WTC11 (cell line): ENCODE results near the gene STAG1. TPM values are rescaled to one million over a fixed set of nuclear protein-coding genes. Genes with fewer than 3 reads are reported as not detected.

ENCODE experiments used
- ATAC-seq: fragments of 200-7000 bp; cut with Tn5 transposase; 2 replicates; pipeline ENCODE4 v1.10.0; 2021; ENCODE audit warnings: mild to moderate bottlenecking, moderate library complexity
- CTCF ChIA-PET: fragments of 300-600 bp; sonication (Branson Sonifier 250); formaldehyde crosslinking; loops from one replicate; lab custom pipeline; 2021; ENCODE audit warnings: antibody characterized with exemption; lab: Charles Lee
- POLR2A ChIA-PET: fragments of 350-600 bp; sonication (Branson Sonifier 250); formaldehyde crosslinking; loops from one replicate; lab custom pipeline; 2021; ENCODE audit warnings: antibody characterized with exemption; lab: Charles Lee
- DNase-seq: peaks from one replicate; pipeline ENCODE4 v3.0.0; 2021; ENCODE audit warnings: low spot score
- H3K27ac Mint-ChIP-seq: 2 replicates; pipeline ENCODE4 v1.8.0; 2021; ENCODE audit warnings: mixed read lengths
- H3K27me3 Mint-ChIP-seq: 2 replicates; pipeline ENCODE4 v1.8.0; 2021; ENCODE audit warnings: low read depth, mild to moderate bottlenecking, moderate library complexity, mixed read lengths
- H3K36me3 Mint-ChIP-seq: 2 replicates; pipeline ENCODE4 v1.8.0; 2021; ENCODE audit warnings: mixed read lengths
- H3K4me1 Mint-ChIP-seq: 2 replicates; pipeline ENCODE4 v1.8.0; 2022; ENCODE audit warnings: mixed read lengths
- H3K4me3 Mint-ChIP-seq: 2 replicates; pipeline ENCODE4 v1.8.0; 2021; ENCODE audit warnings: mild to moderate bottlenecking, moderate library complexity, mixed read lengths
- H3K9me3 Mint-ChIP-seq: 2 replicates; pipeline ENCODE4 v1.8.0; 2021; ENCODE audit warnings: mixed read lengths
- ATF1 ChIP-seq: sonication (generic); formaldehyde crosslinking; IDR thresholded peaks from 2 replicates; pipeline ENCODE4 v1.8.1; 2023; ENCODE audit warnings: mild to moderate bottlenecking, moderate library complexity, missing genetic modification reagents
- CBFB ChIP-seq: sonication (generic); formaldehyde crosslinking; IDR thresholded peaks from 2 replicates; pipeline ENCODE4 v1.8.1; 2022; ENCODE audit warnings: mild to moderate bottlenecking, low read depth, missing genetic modification reagents
- CREB1 ChIP-seq: sonication (generic); formaldehyde crosslinking; IDR thresholded peaks from 2 replicates; pipeline ENCODE4 v1.8.0; 2023; ENCODE audit warnings: mild to moderate bottlenecking, missing genetic modification reagents
- FOXJ3 ChIP-seq: sonication (generic); formaldehyde crosslinking; IDR thresholded peaks from 2 replicates; pipeline ENCODE4 v1.9.0; 2021; ENCODE audit warnings: missing genetic modification reagents, mild to moderate bottlenecking, borderline replicate concordance
- FOXP1 ChIP-seq: sonication (generic); formaldehyde crosslinking; IDR thresholded peaks from 2 replicates; pipeline ENCODE4 v1.8.0; 2022; ENCODE audit warnings: missing genetic modification reagents, mild to moderate bottlenecking, moderate library complexity, borderline replicate concordance
- GABPB1 ChIP-seq: sonication (generic); formaldehyde crosslinking; IDR thresholded peaks from 2 replicates; pipeline ENCODE4 v1.8.1; 2023; ENCODE audit warnings: mild to moderate bottlenecking, missing genetic modification reagents
- MXD4 ChIP-seq: fragments of 250-450 bp; sonication (Bioruptor Pico); IDR thresholded peaks from 2 replicates; pipeline ENCODE4 v1.8.0; 2021; ENCODE audit warnings: mild to moderate bottlenecking, moderate library complexity, borderline replicate concordance
- NR3C1 ChIP-seq: sonication (generic); formaldehyde crosslinking; conservative IDR thresholded peaks from 2 replicates; pipeline ENCODE4 v1.8.1; 2023; ENCODE audit warnings: low read depth, mild to moderate bottlenecking, missing genetic modification reagents
- ZNF263 ChIP-seq: sonication (generic); formaldehyde crosslinking; IDR thresholded peaks from 2 replicates; pipeline ENCODE4 v1.8.1; 2022; ENCODE audit warnings: low read depth, mild to moderate bottlenecking, moderate library complexity, missing genetic modification reagents
- ZNF532 ChIP-seq: fragments of 250-450 bp; sonication (Bioruptor Pico); IDR thresholded peaks from 2 replicates; pipeline ENCODE4 v1.9.0; 2021; ENCODE audit warnings: mild to moderate bottlenecking, borderline replicate concordance
- total RNA-seq: library from RNA; stranded (reverse); gene quantifications from 3 replicates; pipeline ENCODE4 v1.2.3, GENCODE V29; 2021
- TF ChIP-seq, protein P1 (sequence below): sonication (generic); formaldehyde crosslinking; IDR thresholded peaks from 2 replicates; pipeline ENCODE4 v1.8.1; 2023; ENCODE audit warnings: mild to moderate bottlenecking, missing genetic modification reagents, borderline replicate concordance
- TF ChIP-seq, protein P2 (sequence below): sonication (generic); formaldehyde crosslinking; IDR thresholded peaks from 2 replicates; pipeline ENCODE4 v1.8.1; 2022; ENCODE audit warnings: missing genetic modification reagents, borderline replicate concordance
- TF ChIP-seq, protein P3 (sequence below): fragments of 250-450 bp; sonication (Bioruptor Pico); IDR thresholded peaks from 2 replicates; pipeline ENCODE4 v1.9.0; 2021; ENCODE audit warnings: mild to moderate bottlenecking

Gene STAG1
- total RNA-seq, 1 experiment from 2014 or later = 20.7 TPM

GRCh38 chr3:136734382-136735070 is 17.7 kb downstream of the STAG1 start (continued):
- TF ChIP-seq, protein P1, sequence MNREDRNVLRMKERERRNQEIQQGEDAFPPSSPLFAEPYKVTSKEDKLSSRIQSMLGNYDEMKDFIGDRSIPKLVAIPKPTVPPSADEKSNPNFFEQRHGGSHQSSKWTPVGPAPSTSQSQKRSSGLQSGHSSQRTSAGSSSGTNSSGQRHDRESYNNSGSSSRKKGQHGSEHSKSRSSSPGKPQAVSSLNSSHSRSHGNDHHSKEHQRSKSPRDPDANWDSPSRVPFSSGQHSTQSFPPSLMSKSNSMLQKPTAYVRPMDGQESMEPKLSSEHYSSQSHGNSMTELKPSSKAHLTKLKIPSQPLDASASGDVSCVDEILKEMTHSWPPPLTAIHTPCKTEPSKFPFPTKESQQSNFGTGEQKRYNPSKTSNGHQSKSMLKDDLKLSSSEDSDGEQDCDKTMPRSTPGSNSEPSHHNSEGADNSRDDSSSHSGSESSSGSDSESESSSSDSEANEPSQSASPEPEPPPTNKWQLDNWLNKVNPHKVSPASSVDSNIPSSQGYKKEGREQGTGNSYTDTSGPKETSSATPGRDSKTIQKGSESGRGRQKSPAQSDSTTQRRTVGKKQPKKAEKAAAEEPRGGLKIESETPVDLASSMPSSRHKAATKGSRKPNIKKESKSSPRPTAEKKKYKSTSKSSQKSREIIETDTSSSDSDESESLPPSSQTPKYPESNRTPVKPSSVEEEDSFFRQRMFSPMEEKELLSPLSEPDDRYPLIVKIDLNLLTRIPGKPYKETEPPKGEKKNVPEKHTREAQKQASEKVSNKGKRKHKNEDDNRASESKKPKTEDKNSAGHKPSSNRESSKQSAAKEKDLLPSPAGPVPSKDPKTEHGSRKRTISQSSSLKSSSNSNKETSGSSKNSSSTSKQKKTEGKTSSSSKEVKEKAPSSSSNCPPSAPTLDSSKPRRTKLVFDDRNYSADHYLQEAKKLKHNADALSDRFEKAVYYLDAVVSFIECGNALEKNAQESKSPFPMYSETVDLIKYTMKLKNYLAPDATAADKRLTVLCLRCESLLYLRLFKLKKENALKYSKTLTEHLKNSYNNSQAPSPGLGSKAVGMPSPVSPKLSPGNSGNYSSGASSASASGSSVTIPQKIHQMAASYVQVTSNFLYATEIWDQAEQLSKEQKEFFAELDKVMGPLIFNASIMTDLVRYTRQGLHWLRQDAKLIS (CRISPR knock-in tag) = no peak
- TF ChIP-seq ATF1 (CRISPR knock-in tag) = no peak

- no peaks in the 10 kb centered on the region for H3K36me3 Mint-ChIP-seq
- DNase-seq (no peak), ATAC-seq (no peak)
- H3K9me3 Mint-ChIP-seq = no peaks in the 10 kb centered on the region
- H3K27me3 Mint-ChIP-seq = no peaks in the 10 kb centered on the region
- ChIA-PET CTCF (interaction anchor here (0.7 to 2.0 kb wide), 3 partner anchors 19 to 1383 kb away, joined by 3 to 6 read pairs (median 4); partner anchors contain the start of gene STAG1), POLR2A (interaction anchor here (0.7 kb wide), 1 partner anchor 1705 kb away, joined by 3 read pairs; no protein-coding TSS in a partner anchor)
- H3K4me3 Mint-ChIP-seq = no peak overlapping the region
- H3K4me1 Mint-ChIP-seq = peaks cover 45% of the 10 kb centered on the region
- TF ChIP-seq, protein P2, sequence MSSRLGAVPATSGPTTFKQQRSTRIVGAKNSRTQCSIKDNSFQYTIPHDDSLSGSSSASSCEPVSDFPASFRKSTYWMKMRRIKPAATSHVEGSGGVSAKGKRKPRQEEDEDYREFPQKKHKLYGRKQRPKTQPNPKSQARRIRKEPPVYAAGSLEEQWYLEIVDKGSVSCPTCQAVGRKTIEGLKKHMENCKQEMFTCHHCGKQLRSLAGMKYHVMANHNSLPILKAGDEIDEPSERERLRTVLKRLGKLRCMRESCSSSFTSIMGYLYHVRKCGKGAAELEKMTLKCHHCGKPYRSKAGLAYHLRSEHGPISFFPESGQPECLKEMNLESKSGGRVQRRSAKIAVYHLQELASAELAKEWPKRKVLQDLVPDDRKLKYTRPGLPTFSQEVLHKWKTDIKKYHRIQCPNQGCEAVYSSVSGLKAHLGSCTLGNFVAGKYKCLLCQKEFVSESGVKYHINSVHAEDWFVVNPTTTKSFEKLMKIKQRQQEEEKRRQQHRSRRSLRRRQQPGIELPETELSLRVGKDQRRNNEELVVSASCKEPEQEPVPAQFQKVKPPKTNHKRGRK (CRISPR knock-in tag) = no peak
- TF ChIP-seq ZNF263 (CRISPR knock-in tag) (no peak), GABPB1 (CRISPR knock-in tag) (no peak), FOXJ3 (CRISPR knock-in tag) (no peak), CBFB (no peak), CREB1 (CRISPR knock-in tag) (no peak), FOXP1 (CRISPR knock-in tag) (no peak), ZNF532 (CRISPR knock-in tag) (no peak), NR3C1 (CRISPR knock-in tag) (no peak), MXD4 (no peak)
- TF ChIP-seq, protein P3, sequence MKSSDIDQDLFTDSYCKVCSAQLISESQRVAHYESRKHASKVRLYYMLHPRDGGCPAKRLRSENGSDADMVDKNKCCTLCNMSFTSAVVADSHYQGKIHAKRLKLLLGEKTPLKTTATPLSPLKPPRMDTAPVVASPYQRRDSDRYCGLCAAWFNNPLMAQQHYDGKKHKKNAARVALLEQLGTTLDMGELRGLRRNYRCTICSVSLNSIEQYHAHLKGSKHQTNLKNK (CRISPR knock-in tag) = no peak
- no peak overlapping the region for H3K27ac Mint-ChIP-seq
Observed at GRCh38 chr3:136733317-136733833, 18.8 kb downstream of the STAG1 start.
